Ovary (tissue), 9 donors: ENCODE data around the gene PSMD5. TPM values are rescaled to one million over a fixed set of nuclear protein-coding genes. Genes with fewer than 3 reads are reported as not detected.

Source experiments
- DNase-seq, 5 donors: peaks; one replicate each; pipeline ENCODE4 v3.0.0-alpha.2; 2019 to 2020
- H3K27ac ChIP-seq, 2 donors: fragments of 200-600 bp; one replicate each; pipeline versions ENCODE4 v1.5.1 to v1.8.0; 2019 to 2022
- H3K27me3 ChIP-seq: fragments of 200-600 bp; one replicate; pipeline ENCODE4 v1.8.0; 2022
- H3K36me3 ChIP-seq: fragments of 200-600 bp; sonication (generic); one replicate; pipeline ENCODE4 v1.5.1; 2019
- H3K4me1 ChIP-seq: one replicate; pipeline ENCODE4 v1.8.1; 2013; ENCODE audit warnings: mild to moderate bottlenecking, moderate library complexity; ENCODE audit not compliant: insufficient read depth
- H3K4me3 ChIP-seq: fragments of 200-600 bp; sonication (generic); one replicate; pipeline ENCODE4 v1.5.1; 2017
- H3K9me3 ChIP-seq, 2 donors: fragments of 200-600 bp in 1 of 2; sonication (generic) in 1 of 2; one replicate each; pipeline versions ENCODE4 v1.5.1 to v1.8.1; 2013 to 2019; ENCODE audit warnings: mild to moderate bottlenecking in 1 of 2, moderate library complexity in 1 of 2
- CTCF ChIP-seq, 3 donors: fragments of 450-650 bp in 2 of 3; fragments of 200-600 bp in 1 of 3; IDR thresholded peaks; one replicate each; pipeline versions ENCODE4 v1.5.1 to v1.8.0; 2016 to 2022; ENCODE audit warnings: antibody characterized with exemption in 3 of 3, mild to moderate bottlenecking in 1 of 3
- EP300 ChIP-seq: sonication (generic); formaldehyde crosslinking; IDR thresholded peaks from one replicate; pipeline ENCODE4 v1.6.1; 2017; ENCODE audit warnings: antibody characterized with exemption
- POLR2A ChIP-seq: fragments of 450-650 bp; IDR thresholded peaks from one replicate; pipeline ENCODE4 v1.6.1; 2017; ENCODE audit warnings: antibody characterized with exemption, mild to moderate bottlenecking, moderate library complexity
- WGBS, 3 donors: extraction: QIAGEN DNeasy Blood & Tissue Kit in 1 of 3; methylation state at CpG; one replicate each; pipeline versions ENCODE4 v1.1.5 to v1.1.7; 2013 to 2017; 5-methylcytosine and 5-hydroxymethylcytosine counted together
- intact Hi-C, 4 donors: fragments of 100-400 bp; cut with DNase I; formaldehyde crosslinking; loops; one replicate each; pipeline versions ENCODE4 v1.11.0 to v1.15.1; 2022 to 2023
- polyA plus RNA-seq, 2 donors: library from polyadenylated mRNA; stranded (reverse); fragments of 200-250 nt in 1 of 2; fragments of 350-450 nt in 1 of 2; fragmentation: Illumina TruSeq in 1 of 2; extraction: RNeasy Lipid Tissue Mini Kit (QIAGEN cat#74804) in 1 of 2; gene quantifications; one replicate each; pipeline ENCODE4 v1.2.3, GENCODE V29; 2013 to 2014
- total RNA-seq, 7 donors: library from RNA; depleted of rRNA in 2 of 7; stranded (reverse); fragments of >200 nt in 2 of 7; fragmentation: NEBNext Ultra II Directional in 3 of 7; extraction: Animal tissue kit (Norgen Biotek cat#: 25700) in 3 of 7; gene quantifications; one replicate each; pipeline versions ENCODE4 v1.1.0 to v1.2.4, GENCODE V29; 2016 to 2023
- donor health status: DM: no; HTN: no; CAD: no; lungs with moderate emphysema.
- donor health status: DM: no; HTN: no; CAD: no.
- donor health status: Bipolar disorder and iron deficiency.
- donor health status: DM: yes; HTN: yes; CAD: no.
- donor health status: DM: no; HTN: no; CAD: no.
- donor health status: DM: yes; HTN: yes; CAD: no.

Gene PSMD5
- total and polyA plus RNA-seq, 9 donors, result 13.4 to 49.2 (median 36.9) TPM

- H3K9me3 ChIP-seq, result no peaks in the 10 kb centered on the region
- peak; percentile 85 to 90 (median 88) for DNase-seq
- H3K27ac ChIP-seq, result peak overlapping the region; percentile 97 to 99
- 4% methylated on average over 55 to 65 of the region's 65 CpGs for WGBS, 3 donors
- H3K27me3 ChIP-seq, result no peaks in the 10 kb centered on the region
- TF ChIP-seq CTCF (IDR thresholded peaks at IDR 0.05) (peak in 2 of 3 donors; percentile 7 to 14), POLR2A (peak; percentile 33), EP300 (no peak)
- H3K4me3 ChIP-seq, result peak overlapping the region; percentile 52
- no peaks in the 10 kb centered on the region for H3K4me1 ChIP-seq
- intact Hi-C loops, result loop anchor here in 3 of 4 donors (5.0 to 10.0 kb wide), 4 partner anchors 46 to 189 kb away; no protein-coding TSS in a partner anchor
- no peaks in the 10 kb centered on the region for H3K36me3 ChIP-seq
Observed at GRCh38 chr9:120875954-120876841, 33.5 kb upstream of the PSMD5 start.

- Histone ChIP-seq H3K4me1 (no peaks in the 10 kb centered on the region), H3K9me3 (no peaks in the 10 kb centered on the region), H3K27ac (peak overlapping the region; percentile 97 to 99), H3K36me3 (no peaks in the 10 kb centered on the region), H3K27me3 (no peaks in the 10 kb centered on the region), H3K4me3 (no peak overlapping the region)
- 57 to 68% (median 65%) methylated on average over 7 of the region's 7 CpGs for WGBS, 3 donors
- no peak for TF ChIP-seq CTCF (IDR thresholded peaks at IDR 0.05)
- TF ChIP-seq POLR2A, result no peak
- no peak for TF ChIP-seq EP300
- intact Hi-C loops, result loop anchor here in 3 of 4 donors (5.0 to 10.0 kb wide), 4 partner anchors 47 to 189 kb away; no protein-coding TSS in a partner anchor
- DNase-seq, result no peak
Observed at GRCh38 chr9:120875643-120875953, 32.9 kb upstream of the PSMD5 start.

- Histone ChIP-seq H3K4me3 (no peak overlapping the region), H3K27me3 (no peaks in the 10 kb centered on the region), H3K27ac (peak overlapping the region in 1 of 2 donors; percentile 99), H3K9me3 (no peaks in the 10 kb centered on the region), H3K4me1 (no peaks in the 10 kb centered on the region), H3K36me3 (no peaks in the 10 kb centered on the region)
- DNase-seq, result no peak
- intact Hi-C loops, result loop anchor here in 3 of 4 donors (5.0 to 10.0 kb wide), 4 partner anchors 47 to 190 kb away; no protein-coding TSS in a partner anchor
- TF ChIP-seq EP300, result no peak
- TF ChIP-seq CTCF (IDR thresholded peaks at IDR 0.05), result no peak
- no peak for TF ChIP-seq POLR2A
- 83 to 86% (median 86%) methylated on average over 4 of the region's 4 CpGs for WGBS, 3 donors
Observed at GRCh38 chr9:120875195-120875565, 32.5 kb upstream of the PSMD5 start.

- peak overlapping the region in 1 of 2 donors; percentile 6 for H3K27ac ChIP-seq
Observed at GRCh38 chr9:120874226-120875194, 31.8 kb upstream of the PSMD5 start.

More at GRCh38 chr9:120874226-120875194, 31.8 kb upstream of the PSMD5 start:
- 88 to 91% (median 88%) methylated on average over 10 of the region's 10 CpGs for WGBS, 3 donors
- H3K4me3 ChIP-seq, result no peak overlapping the region
- no peak for TF ChIP-seq POLR2A
- no peak for TF ChIP-seq CTCF (IDR thresholded peaks at IDR 0.05)
- TF ChIP-seq EP300, result no peak
- H3K9me3 ChIP-seq, result no peaks in the 10 kb centered on the region
- H3K36me3 ChIP-seq, result no peaks in the 10 kb centered on the region
- peaks cover under 1% of the 10 kb centered on the region for H3K4me1 ChIP-seq
- no peaks in the 10 kb centered on the region for H3K27me3 ChIP-seq
- no peak for DNase-seq
- intact Hi-C loops, result loop anchor here in 3 of 4 donors (5.0 to 10.0 kb wide), 4 partner anchors 48 to 190 kb away; no protein-coding TSS in a partner anchor
